GM19351 (cell line): Measurements from ENCODE around the gene TEAD1.

Experiments
- ATAC-seq: cut with Tn5 transposase; IDR thresholded peaks from one replicate; pipeline ENCODE4 v1.9.1; 2021; ENCODE audit warnings: mild to moderate bottlenecking, moderate library complexity; ENCODE audit not compliant: unreplicated experiment

The TEAD1 gene

DNA sequence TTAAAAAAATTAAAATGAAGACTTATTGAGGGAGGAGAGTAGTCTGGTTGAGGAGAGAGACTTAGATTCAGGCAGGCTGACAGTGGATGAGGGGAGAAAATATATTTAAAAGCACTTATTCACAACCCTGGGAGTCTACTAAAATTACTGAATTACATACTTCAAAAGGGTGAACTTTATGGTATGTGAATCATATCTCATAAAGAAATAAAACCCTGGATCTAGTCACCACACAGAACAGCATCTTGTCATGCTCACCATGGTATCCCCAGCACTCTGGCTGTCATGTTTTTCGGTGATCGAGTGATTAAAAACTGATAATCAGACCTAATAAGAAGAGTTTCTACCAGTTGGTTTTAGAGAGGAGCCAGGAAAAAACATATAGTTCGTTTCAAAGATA, 11.0 kb downstream of the TEAD1 start:
- no peak for ATAC-seq

DNA sequence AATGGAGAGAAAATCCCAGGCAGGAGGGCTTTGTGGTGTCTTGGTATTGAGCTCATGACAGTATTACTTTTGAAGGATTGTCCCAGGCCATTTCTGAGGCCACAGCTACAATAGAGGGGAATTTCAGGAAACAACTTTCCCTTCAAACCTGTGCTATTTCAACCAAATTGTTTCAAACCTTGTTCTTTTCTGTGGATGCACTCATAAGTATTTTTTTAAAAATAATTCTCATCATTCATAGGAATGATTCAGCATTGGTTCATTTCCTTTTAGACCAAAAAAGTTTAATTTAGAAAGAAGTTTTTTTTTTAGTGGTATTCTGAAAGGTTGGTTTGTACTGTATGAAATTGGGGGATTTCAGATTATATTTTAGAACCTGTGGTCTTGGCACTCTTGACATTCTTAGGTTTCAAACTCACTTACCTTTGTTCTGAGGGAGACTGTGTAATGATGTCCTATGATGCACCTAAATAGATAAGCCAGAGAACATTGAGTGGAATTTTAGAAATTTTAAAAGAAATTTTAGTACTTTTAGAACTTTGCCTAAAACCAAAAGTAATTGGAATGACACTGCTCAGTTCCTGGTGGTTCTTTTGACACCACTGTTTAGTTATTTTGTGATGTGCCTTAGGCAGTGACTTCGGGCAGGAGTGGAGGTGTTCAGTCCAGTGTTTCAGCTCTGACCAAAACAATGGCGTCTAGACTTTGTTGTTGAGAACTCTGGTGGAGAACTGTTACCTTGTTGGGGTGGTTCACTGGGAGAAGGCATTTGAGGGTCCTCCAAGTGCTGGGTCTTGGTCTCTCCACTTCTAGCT, 12.2 kb downstream of the TEAD1 start:
- ATAC-seq = no peak

DNA sequence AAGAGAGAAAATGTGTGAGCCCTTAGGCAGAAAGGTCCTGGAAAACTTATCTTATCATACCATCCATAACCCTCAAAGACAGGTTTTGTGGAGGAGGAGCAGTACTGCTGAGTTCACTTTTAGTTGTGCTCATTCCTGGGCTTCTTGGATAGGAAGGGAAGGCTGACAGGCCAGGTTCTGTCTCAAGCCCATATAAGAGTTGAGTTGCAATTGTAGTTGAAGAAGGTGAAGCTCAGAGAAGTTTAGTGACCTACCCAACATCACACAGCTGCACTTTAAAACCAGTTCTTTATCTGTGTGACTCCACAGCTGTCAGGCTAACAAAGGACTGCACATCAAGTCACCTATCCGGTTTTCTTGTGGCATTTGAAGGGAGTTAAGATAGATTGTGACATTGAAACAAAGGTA, 13.0 kb downstream of the TEAD1 start:
- ATAC-seq = no peak

DNA sequence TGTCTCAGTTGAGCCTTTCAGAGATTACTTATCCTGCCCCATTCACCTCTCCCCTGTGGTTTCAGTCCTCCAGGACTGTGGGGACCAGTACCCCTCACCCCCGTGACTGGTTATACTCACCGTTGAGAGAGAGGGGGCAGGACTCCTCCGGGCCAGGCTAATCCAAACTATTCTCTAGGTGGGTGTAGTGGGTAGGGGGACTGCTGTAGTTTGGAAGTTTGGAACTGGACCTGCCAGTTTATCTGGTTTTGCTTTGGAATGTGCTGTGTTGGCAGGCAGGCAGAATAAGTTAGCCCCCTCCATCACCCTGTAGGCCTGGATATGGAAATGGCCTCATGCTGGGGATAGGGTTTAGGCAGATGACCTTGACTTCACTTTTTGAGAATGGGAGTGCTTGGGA, 13.5 kb downstream of the TEAD1 start:
- no peak for ATAC-seq

DNA sequence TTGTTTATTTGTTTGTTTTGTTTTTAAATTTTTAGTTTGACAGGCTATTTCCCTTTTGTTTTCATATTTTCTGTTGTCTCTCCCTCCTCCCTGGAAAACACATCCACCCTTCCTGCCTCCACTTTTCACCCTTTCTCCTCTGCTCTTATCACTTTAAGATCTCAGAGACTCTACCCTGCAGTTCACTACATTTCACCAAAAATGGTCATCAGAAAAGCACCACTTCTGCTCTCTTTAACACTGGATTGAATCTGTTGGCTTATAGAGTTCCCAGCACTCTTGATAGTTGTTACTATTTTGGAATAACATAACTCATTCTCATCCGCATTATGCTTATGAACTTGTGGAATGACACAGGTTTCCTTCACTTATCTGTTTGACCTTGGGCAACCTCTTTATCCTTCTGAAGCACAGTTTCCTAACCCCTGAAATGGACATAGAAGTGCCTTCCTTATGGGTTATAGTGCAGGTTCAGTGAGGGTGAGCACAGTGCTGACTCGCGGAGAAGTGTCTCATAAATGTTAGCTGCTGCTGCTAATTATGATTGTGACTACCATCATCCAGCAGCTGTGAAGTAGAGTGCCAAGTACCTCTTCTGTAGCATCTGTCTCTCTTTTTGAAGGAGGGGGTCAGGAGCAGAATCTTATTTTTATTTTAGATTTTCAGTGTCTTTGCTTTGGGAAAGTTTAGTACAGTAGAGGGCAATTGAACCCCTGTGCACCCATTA, 15.0 kb downstream of the TEAD1 start:
- no peak for ATAC-seq

DNA sequence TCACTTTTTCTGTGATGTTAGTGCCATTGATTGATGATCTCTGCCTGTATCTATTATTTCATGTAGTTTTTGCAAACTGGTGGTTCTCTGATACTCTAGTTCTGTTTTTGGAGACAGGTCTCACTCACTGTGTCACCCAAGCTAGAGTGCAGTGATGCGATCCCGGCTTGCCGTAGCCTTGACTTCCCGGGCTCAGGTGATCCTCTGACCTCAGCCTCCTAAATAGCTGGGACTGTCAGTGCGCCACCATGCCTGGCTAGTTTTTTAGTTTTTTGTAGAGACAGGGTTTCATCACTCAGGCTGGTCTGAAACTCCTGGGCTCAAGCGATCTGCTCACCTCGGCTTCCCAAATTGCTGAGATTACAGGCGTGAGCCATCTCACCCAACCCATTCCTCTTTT, 16.4 kb downstream of the TEAD1 start:
- ATAC-seq = no peak

DNA sequence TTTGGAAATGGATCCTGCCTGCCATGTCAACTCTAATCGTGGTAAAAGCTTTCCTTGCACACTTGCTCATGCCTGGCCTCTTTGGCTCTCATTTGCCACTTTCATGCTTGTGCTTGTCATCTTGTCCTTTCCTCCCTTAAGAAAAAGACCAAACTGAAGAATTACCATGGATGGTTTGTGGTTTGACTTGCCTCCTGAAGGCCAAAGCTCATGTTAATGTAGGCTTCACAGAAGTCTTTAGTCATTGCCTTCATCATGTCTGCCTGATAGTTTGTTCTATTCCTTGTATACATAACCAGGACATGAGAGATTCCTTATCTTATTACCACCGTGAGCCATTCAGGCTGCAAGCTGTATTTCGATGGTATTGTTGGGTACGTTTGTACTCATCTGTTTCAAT, 17.3 kb downstream of the TEAD1 start:
- ATAC-seq = no peak

DNA sequence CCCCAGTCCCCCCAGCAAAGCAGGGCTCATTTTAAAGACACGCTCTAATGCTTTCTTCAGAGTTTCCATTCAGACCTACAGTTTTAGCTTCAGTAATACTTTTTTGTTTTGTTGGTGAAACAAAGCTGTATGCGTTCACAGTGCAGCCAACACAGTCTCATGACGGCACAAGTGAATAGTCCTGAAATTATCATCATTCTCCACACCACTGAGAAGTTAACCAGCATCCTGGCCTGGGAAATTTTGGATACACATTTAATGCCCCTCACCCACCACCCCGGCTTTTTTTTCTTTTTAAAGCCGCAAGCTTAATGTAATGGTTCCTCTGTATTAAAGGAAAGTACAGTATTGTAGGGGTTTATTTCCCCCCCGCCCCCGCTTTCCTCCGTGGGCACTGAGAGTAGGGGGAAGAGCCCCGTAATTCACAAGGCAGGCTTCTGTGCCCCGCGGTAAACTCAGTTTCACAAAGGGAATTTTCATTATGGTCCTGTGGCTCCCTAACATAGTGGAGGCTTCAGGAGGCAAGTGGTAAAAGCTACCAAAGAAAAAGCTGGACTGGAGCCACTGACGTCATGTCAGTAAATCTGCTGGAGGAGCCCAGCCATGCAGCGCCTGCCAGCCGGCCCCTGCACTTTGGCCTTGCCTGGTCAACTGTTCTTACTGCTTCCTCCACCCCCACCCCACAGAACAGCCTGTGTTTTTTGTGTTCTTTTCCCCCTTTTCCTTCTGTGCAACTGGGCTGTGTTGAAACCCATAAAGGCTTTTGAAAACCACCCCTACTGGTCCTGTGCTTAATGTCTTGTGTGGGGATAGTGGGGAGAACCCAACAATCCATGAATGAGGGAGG, 18.2 kb downstream of the TEAD1 start:
- no peak for ATAC-seq

DNA sequence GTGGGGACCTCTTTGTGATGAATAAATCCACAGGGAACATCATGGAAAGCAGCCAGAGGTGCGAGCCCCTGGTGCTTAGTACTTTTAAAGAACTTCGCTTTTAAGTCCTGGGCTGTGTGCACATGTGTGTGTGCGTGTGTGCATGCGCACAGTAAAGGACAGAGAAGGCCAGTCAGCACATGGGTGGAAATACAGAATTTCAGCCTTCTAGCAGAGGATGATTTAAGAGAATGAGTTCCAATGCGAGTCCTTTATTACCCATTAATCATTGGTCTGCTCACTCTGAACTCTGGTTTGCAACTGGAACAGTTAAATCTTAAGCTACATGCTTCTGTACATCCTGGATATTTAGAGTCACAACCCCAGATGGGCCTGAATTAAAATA, 18.9 kb downstream of the TEAD1 start:
- ATAC-seq = no peak

DNA sequence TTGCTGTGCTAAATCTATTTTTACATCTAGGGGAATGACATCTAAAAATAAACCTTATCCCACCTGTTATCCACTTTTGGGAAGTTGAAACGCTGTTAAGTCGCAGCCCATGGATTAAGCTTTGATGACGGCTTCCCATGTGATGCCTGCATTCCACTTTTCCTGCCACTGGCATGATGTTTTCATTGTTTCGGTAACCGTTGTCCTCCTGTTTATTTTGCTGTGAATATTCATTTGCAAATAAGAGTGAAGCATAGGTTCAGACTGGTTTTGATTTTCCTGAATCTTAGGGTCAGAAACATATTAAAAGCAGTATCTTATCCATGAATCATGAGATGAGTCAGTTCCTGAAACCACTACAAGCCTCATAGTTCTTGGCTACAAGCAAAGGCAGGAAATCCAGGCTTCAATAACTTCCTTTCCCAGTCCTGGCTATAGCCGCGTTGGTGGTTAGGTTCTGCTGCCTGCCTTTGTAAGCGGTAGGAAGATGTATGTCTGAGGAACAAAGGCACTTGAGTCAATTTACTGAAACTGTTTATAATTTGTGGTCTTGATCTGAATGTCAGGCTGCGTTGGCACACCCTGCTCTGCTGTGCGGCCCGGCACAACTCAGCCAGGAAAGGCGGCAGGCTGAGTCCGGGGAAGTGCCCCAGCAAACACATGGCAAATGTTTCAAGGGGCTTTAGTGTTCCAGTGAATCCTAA, 19.4 kb downstream of the TEAD1 start:
- no peak for ATAC-seq

DNA sequence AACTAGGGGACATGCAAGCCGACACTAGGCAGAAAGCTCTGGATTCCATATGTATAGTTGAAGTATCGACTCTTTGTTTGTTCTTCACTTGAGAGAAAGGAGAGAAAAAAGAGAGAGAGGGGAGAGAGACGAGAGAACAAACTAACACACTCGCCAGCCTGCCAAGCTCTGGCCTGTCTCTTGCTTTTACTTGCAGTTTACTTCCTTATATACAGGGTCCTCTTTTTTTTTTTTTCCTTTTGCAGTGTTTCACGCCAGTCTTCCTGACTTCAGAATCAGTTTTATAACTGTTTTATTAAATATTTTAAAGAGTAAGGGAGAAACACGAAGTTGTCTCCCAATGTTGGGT, 19.9 kb downstream of the TEAD1 start:
- ATAC-seq = no peak

DNA sequence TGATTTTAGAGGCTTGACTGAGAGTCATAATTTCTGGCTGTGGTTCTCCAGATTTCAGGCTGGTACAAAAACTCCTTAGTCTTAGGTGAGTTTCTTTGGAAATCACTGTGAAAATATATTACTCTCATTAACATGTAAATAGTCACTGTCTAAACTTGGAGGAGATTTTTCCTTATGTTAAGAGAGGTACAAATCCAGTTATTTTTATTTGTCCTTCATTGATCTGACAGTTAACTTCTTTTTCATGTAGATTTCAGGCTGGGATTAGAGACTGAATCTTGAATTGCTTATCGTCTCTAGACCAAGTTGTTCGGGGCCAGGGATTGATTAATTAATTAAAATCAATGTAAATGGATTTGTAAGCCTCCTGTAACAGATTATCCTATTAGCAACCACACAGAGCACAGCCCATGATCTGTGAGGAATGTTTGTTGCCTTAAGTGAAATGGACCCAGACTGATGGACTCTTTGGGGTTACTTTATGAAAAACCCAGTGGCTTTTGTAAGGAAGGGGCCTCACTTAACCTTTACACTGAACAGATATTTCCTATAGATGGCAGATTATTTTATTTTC, 21.1 kb downstream of the TEAD1 start:
- no peak for ATAC-seq

DNA sequence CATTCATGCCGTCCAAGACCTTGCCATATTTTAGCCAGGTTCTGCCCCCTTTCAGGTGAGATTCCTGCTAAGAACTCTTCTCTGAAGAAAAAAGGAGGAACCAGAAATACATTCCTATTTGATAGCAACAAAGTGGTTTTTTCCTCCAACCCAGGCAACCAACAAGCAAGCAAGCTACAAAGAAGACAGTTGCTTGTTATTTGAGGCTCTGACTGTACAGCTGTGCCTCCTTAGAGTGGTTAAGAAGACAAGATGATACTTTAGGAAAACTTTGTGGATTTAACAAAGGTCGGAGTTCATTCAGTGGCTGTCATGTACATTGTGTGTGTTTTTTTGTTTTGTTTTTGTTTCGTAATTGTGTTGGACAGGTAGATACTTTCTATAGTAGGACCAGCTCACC, 21.7 kb downstream of the TEAD1 start:
- no peak for ATAC-seq

DNA sequence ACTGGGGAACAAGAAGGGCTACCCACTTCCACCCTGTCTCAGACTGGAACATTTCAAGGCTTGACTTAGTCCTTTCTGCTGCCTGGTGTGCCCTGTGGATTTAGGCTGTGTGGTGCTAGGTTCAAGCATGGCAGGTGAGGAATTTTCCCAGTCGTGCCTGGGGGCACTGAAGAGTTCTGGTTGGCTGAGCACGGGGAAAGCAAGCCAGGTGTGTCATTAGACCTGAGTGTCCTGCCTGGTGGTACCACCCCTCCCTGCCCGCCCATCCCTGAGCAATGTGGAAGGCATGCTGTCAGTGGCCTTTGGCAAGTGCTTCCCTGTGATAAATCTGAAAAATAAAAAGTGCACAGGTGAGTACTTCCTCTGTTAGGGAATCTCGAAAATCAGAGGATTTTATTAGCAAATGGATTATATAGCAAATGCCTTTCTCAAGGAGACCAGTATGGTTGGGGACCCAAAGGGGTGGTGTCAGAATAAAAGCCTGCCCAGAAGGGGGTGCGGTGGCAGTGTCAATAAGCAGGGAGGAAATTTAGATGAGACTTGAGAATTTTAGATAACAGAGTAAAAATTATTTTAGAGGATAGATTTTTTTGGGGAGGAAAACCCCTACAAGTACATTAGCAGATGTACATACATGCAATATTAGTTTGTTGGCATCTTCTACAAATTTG, 22.8 kb downstream of the TEAD1 start:
- no peak for ATAC-seq

DNA sequence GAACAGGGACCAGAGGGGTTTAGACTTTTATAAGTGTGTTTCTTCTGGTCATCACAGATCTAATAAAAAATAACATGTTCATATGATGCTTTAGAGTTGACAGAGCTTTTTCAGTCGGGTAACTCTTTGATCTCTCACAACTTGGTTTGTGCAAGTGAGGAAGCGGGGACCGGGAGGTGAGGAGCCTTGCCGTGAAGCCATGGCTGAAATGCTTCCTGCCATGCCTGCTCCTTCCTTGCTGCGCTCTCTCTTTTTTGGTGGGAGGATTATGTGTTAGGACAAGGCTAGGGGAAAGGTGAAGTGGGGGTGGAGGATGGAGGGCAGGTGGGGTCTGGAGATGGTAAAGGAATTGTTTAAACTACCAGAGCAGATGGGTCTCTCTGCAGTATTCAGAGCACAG, 23.8 kb downstream of the TEAD1 start:
- no peak for ATAC-seq

DNA sequence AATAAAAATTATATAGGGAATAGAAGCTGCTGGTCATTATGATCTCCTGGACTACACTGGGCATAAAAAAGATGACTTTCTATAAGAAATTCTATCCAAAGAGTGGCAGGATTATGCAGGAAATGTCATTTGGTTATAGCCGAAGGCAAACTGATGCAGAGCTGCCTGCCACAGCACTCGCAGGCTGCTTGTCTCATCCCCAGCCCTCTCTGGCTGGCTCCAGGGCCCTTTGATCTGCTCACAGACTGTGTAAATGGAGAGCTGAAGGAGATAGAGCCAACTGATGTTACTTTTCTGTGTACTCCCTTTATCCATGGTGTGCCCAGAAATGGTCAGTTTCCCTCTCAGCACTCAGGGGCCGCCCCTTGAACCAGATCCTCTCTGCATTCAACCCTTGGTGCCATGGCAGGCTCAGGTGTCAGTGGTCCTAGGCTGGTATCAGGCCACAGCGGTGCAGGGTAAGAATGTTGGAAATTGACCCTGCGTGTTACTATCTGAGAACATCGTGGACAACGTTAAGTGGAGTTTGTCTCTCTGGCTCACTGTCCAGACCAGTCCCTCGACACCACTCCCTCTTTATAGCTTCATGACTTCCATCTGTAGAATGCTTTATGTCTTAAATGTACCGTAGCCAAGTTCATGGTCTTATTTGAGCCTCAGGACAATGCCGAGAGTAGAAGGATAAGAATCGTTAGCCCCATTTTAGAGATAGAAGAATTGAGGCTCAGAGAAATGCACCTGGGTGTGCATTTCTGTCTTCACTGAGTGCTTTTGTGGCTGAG, 27.8 kb downstream of the TEAD1 start:
- ATAC-seq = no peak

DNA sequence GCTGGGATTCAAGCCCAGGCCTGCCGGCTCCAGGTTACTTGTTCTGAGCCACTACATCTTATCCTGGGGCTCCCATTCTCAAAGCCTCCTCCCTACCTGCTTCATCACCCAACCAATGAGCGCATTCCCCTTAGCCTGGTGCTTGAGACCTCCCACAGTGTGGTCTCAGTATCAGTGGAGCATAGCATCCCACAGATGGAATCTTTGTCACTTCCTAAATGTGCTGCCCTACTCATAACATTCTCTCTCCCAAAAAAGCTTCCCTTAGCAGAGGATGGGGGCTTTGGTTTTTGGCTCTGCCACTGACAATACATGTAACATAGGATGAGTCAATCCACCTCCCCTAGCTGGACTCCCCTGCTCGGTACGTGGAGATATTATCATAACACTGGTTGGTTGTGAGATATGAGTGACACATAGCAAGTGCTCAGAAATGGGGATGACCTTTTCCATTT, 28.8 kb downstream of the TEAD1 start:
- no peak for ATAC-seq

DNA sequence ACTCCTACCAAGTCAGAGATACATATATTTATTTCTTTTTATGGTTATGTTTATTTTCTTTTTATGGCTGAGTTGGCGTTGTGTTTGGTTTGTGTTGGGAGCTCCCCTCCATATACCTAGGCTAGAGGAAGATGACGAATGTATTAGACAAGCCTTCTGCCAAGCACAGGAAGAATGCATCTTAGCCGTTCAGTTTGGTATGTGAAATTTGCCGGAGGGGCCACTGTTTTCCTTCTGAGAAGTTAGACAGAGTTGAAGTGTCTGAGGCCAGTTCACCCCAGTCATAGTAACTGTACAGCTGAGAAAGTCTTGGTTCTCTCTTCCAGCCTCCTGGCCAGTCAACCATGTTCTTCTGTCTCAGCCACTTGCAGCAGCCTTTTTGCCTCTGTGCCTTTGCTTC, 29.8 kb downstream of the TEAD1 start:
- ATAC-seq = no peak

DNA sequence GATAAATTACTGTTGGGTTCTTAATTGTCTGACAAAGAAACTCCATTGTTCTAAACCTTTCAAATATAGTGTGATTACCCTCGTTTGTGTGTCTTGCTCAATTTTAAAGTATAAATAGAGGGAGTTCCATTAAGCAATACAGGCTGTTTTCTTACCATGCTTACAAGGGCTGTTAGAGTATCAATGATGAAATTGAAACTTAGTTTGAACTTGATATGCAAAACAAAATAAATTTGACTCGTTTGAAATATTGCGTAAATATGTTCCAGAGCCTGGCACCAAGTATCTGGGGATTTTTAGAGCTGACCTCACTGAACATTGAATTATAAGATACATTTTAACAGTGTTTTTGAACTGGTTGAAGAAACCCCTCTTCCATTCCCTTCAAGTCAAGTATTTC, 31.7 kb downstream of the TEAD1 start:
- ATAC-seq = no peak
